H9 (cell line): ENCODE measurements around the gene ABCA1. TPM values are rescaled to one million over a fixed set of nuclear protein-coding genes. Genes with fewer than 3 reads are reported as not detected.

ENCODE experiments used
- DNase-seq: peaks from one replicate; pipeline ENCODE4 v3.0.0-alpha.2; 2017
- H2AFZ ChIP-seq: one replicate; pipeline ENCODE4 v1.6.1; 2013; ENCODE audit warnings: mild to moderate bottlenecking, low read length, control low read depth, moderate library complexity
- H2AK5ac ChIP-seq: 2 replicates; pipeline ENCODE4 v1.6.1; 2013; ENCODE audit warnings: low read length, control low read depth, mixed read lengths; ENCODE audit not compliant: insufficient read length
- H2BK120ac ChIP-seq: one replicate; pipeline ENCODE4 v1.6.1; 2013; ENCODE audit warnings: low read depth, mild to moderate bottlenecking, low read length, control low read depth, inconsistent platforms; ENCODE audit not compliant: poor library complexity, severe bottlenecking
- H2BK12ac ChIP-seq: 2 replicates; pipeline ENCODE4 v1.6.1; 2013; ENCODE audit warnings: low read length, control low read depth, mixed read lengths, low read depth; ENCODE audit not compliant: insufficient read length
- H2BK15ac ChIP-seq: 2 replicates; pipeline ENCODE4 v1.6.1; 2013; ENCODE audit warnings: low read depth, low read length, control low read depth
- H2BK20ac ChIP-seq: one replicate; pipeline ENCODE4 v1.6.1; 2013; ENCODE audit warnings: low read depth, mild to moderate bottlenecking, low read length, control low read depth, inconsistent platforms; ENCODE audit not compliant: poor library complexity, severe bottlenecking
- H2BK5ac ChIP-seq: 2 replicates; pipeline ENCODE4 v1.6.1; 2013; ENCODE audit warnings: low read length, control low read depth, mixed read lengths; ENCODE audit not compliant: insufficient read length
- H3K14ac ChIP-seq: 2 replicates; pipeline ENCODE4 v1.6.1; 2013; ENCODE audit warnings: low read length, control low read depth; ENCODE audit not compliant: insufficient read depth
- H3K18ac ChIP-seq: 2 replicates; pipeline ENCODE4 v1.6.1; 2013; ENCODE audit warnings: low read depth, mild to moderate bottlenecking, mixed read lengths, low read length, control low read depth; ENCODE audit not compliant: insufficient read length
- H3K23ac ChIP-seq: 2 replicates; pipeline ENCODE4 v1.6.1; 2013; ENCODE audit warnings: low read length, control low read depth, mixed read lengths, low read depth; ENCODE audit not compliant: insufficient read length
- H3K23me2 ChIP-seq: 2 replicates; pipeline ENCODE4 v1.6.1; 2013; ENCODE audit warnings: low read depth, mild to moderate bottlenecking, mixed read lengths, low read length, control low read depth; ENCODE audit not compliant: insufficient read length, poor library complexity, severe bottlenecking
- H3K27ac ChIP-seq: 2 replicates; pipeline ENCODE4 v1.5.1; 2013; ENCODE audit warnings: low read length, control low read depth, mixed read lengths, low read depth; ENCODE audit not compliant: insufficient read length
- H3K27me3 ChIP-seq: 2 replicates; pipeline ENCODE4 v1.6.1; 2013; ENCODE audit warnings: low read length, control low read depth, inconsistent platforms; ENCODE audit not compliant: insufficient read depth
- H3K4ac ChIP-seq: 2 replicates; pipeline ENCODE4 v1.6.1; 2013; ENCODE audit warnings: low read depth, mild to moderate bottlenecking, control low read depth, inconsistent platforms, low read length, moderate library complexity
- H3K4me1 ChIP-seq: 2 replicates; pipeline ENCODE4 v1.6.1; 2013; ENCODE audit warnings: low read length, control low read depth, inconsistent platforms; ENCODE audit not compliant: insufficient read depth
- H3K4me2 ChIP-seq: 2 replicates; pipeline ENCODE4 v1.6.1; 2013; ENCODE audit warnings: low read length, control low read depth, mixed read lengths; ENCODE audit not compliant: insufficient read length, insufficient read depth
- H3K56ac ChIP-seq: 2 replicates; pipeline ENCODE4 v1.6.1; 2013; ENCODE audit warnings: low read depth, mild to moderate bottlenecking, mixed read lengths, low read length, control low read depth; ENCODE audit not compliant: insufficient read length
- H3K79me1 ChIP-seq: 2 replicates; pipeline ENCODE4 v1.6.1; 2013; ENCODE audit warnings: low read depth, mild to moderate bottlenecking, moderate library complexity, low read length, control low read depth, inconsistent platforms; ENCODE audit not compliant: insufficient read depth, poor library complexity, severe bottlenecking
- H3K79me2 ChIP-seq: 2 replicates; pipeline ENCODE4 v1.6.1; 2013; ENCODE audit warnings: low read length, control low read depth, inconsistent platforms; ENCODE audit not compliant: insufficient read depth
- H3K9ac ChIP-seq: 2 replicates; pipeline ENCODE4 v1.6.1; 2013; ENCODE audit warnings: low read length, control low read depth, mixed read lengths; ENCODE audit not compliant: insufficient read length; ENCODE audit errors: extremely low read depth
- H3K9me3 ChIP-seq: one replicate; pipeline ENCODE4 v1.6.1; 2013; ENCODE audit warnings: low read depth, low read length, inconsistent platforms; ENCODE audit not compliant: control insufficient read depth
- H3T11ph ChIP-seq: one replicate; pipeline ENCODE4 v1.6.1; 2013; ENCODE audit warnings: mild to moderate bottlenecking, low read length, control low read depth, inconsistent platforms
- H4K20me1 ChIP-seq: one replicate; pipeline ENCODE4 v1.6.1; 2013; ENCODE audit not compliant: control insufficient read depth, insufficient read length, insufficient read depth
- H4K5ac ChIP-seq: 2 replicates; pipeline ENCODE4 v1.6.1; 2013; ENCODE audit warnings: low read depth, mild to moderate bottlenecking, mixed read lengths, low read length, control low read depth; ENCODE audit not compliant: insufficient read length
- H4K8ac ChIP-seq: replicated peaks from 2 replicates; pipeline ENCODE4 v1.6.1; 2013; ENCODE audit warnings: low read length, control low read depth, mixed read lengths, low read depth; ENCODE audit not compliant: insufficient read length
- H4K91ac ChIP-seq: 2 replicates; pipeline ENCODE4 v1.6.1; 2013; ENCODE audit warnings: low read depth, mild to moderate bottlenecking, moderate library complexity, mixed read lengths, low read length, control low read depth; ENCODE audit not compliant: insufficient read length
- H3K27ac Mint-ChIP-seq, 3 experiments: 2 replicates in 2 of 3; 3 replicates in 1 of 3; pipeline ENCODE4 v1.8.0; 2020 to 2021; ENCODE audit warnings: mixed read lengths in 3 of 3, mild to moderate bottlenecking in 1 of 3, moderate library complexity in 1 of 3
- H3K27me3 Mint-ChIP-seq: 2 replicates; pipeline ENCODE4 v1.8.0; 2021; ENCODE audit warnings: low read depth, mild to moderate bottlenecking, moderate library complexity, mixed read lengths
- H3K36me3 Mint-ChIP-seq, 3 experiments: 2 replicates in 2 of 3; 3 replicates in 1 of 3; pipeline ENCODE4 v1.8.0; 2020 to 2021; ENCODE audit warnings: low read depth in 3 of 3, mixed read lengths in 3 of 3; ENCODE audit not compliant: insufficient read depth in 1 of 3
- H3K4me1 Mint-ChIP-seq, 2 experiments: 2 replicates each; pipeline ENCODE4 v1.8.0; 2020; ENCODE audit warnings: mixed read lengths in 2 of 2
- H3K4me3 Mint-ChIP-seq, 2 experiments: 2 replicates in 1 of 2; 3 replicates in 1 of 2; pipeline ENCODE4 v1.8.0; 2020 to 2021; ENCODE audit warnings: mild to moderate bottlenecking in 2 of 2, mixed read lengths in 2 of 2, moderate library complexity in 1 of 2
- H3K9me3 Mint-ChIP-seq, 2 experiments: 2 replicates in 1 of 2; 3 replicates in 1 of 2; pipeline ENCODE4 v1.8.0; 2020; ENCODE audit warnings: mild to moderate bottlenecking in 2 of 2, mixed read lengths in 2 of 2, moderate library complexity in 1 of 2
- WGBS: extraction: QIAGEN DNeasy Blood & Tissue Kit; methylation state at CpG from one replicate; pipeline ENCODE4 v1.1.7; 2013; ENCODE audit warnings: missing lambda C conversion rate, low lambda C conversion rate, mixed read lengths; ENCODE audit not compliant: insufficient read length; ENCODE audit errors: extremely low coverage; 5-methylcytosine and 5-hydroxymethylcytosine counted together
- total RNA-seq: library from RNA; stranded (reverse); gene quantifications from 2 replicates; pipeline ENCODE4 v1.2.1, GENCODE V29; 2021
- TF ChIP-seq, protein P1 (sequence below): fragments of 200-600 bp; sonication (generic); conservative IDR thresholded peaks from 3 replicates; pipeline ENCODE4 v1.8.0; 2021; ENCODE audit warnings: antibody characterized with exemption, mild to moderate bottlenecking

The ABCA1 gene
- total RNA-seq, 1 experiment from 2014 or later: 16.6 TPM

DNA sequence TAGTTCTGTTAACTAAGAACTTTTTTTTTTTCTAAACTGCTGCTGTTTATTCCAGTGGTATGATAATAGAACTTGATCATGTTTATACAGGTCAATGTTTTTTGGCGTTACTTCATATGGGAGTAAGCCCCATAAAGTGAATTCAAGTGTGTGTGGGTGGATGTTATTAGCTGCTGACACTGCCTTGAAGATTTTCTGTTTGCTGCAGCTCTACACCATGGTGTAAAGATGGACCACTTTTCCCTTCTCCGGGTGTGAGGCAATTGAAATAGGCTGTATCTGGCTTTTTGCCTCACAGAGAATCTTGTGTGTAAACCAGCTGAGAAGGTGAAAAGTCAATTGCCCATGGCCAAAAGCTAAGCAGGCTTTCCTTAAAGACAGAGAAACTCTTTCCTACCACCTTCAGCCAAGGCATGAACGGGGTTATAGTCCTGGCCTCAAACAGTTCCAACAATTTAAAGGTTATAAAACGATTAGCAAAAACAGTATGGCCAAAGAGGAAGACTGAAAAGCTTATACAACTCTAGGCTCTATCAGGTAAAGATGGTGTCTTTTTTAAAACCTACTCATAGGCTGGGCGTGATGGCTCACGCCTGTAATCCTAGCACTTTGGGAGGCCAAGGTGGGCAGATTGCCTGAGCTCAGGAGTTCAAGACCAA lies 33.9 kb upstream of the ABCA1 start:
- H3K56ac ChIP-seq: no peak overlapping the region
- Mint-ChIP-seq H3K9me3 (peaks cover 0 to 2% of the 10 kb centered on the region in 2 experiments; a peak in 1 of 5 replicates), H3K4me1 (peaks cover 30 to 35% of the 10 kb centered on the region in 2 experiments), H3K36me3 (no peaks in the 10 kb centered on the region), H3K27ac (peak overlapping the region; percentile 92 to 99 (median 95); a peak in 6 of 7 replicates), H3K27me3 (no peaks in the 10 kb centered on the region), H3K4me3 (no peak overlapping the region)
- DNase-seq: no peak
- H3K79me1 ChIP-seq: no peaks in the 10 kb centered on the region
- H3K9me3 ChIP-seq: no peaks in the 10 kb centered on the region
- peak overlapping the region; percentile 78; the same call in 1 of the 2 replicates for H3K14ac ChIP-seq
- peak overlapping the region; percentile 79 for H3T11ph ChIP-seq
- no peaks in the 10 kb centered on the region for H3K27me3 ChIP-seq
- no peak overlapping the region for H3K4me2 ChIP-seq
- H4K91ac ChIP-seq: no peak overlapping the region
- no peaks in the 10 kb centered on the region for H4K20me1 ChIP-seq
- no peak overlapping the region for H3K27ac ChIP-seq
- peak overlapping the region; percentile 33 for H2AFZ ChIP-seq
- H3K4me1 ChIP-seq: no peaks in the 10 kb centered on the region; the same call in 1 of the 2 replicates
- no peaks in the 10 kb centered on the region for H3K79me2 ChIP-seq
- WGBS: no CpG with 5 or more reads among the region's 6 CpGs
- H4K8ac ChIP-seq: no peak overlapping the region
- TF ChIP-seq, protein P1, sequence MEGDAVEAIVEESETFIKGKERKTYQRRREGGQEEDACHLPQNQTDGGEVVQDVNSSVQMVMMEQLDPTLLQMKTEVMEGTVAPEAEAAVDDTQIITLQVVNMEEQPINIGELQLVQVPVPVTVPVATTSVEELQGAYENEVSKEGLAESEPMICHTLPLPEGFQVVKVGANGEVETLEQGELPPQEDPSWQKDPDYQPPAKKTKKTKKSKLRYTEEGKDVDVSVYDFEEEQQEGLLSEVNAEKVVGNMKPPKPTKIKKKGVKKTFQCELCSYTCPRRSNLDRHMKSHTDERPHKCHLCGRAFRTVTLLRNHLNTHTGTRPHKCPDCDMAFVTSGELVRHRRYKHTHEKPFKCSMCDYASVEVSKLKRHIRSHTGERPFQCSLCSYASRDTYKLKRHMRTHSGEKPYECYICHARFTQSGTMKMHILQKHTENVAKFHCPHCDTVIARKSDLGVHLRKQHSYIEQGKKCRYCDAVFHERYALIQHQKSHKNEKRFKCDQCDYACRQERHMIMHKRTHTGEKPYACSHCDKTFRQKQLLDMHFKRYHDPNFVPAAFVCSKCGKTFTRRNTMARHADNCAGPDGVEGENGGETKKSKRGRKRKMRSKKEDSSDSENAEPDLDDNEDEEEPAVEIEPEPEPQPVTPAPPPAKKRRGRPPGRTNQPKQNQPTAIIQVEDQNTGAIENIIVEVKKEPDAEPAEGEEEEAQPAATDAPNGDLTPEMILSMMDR: no peak
- H3K4ac ChIP-seq: peak overlapping the region; percentile 70; the same call in 1 of the 2 replicates
- no peak overlapping the region for H3K9ac ChIP-seq
- peak overlapping the region; percentile 22 for H2BK12ac ChIP-seq
- H3K23me2 ChIP-seq: no peaks in the 10 kb centered on the region
- peak overlapping the region; percentile 75 for H3K18ac ChIP-seq
- no peak overlapping the region for H3K23ac ChIP-seq
- H2BK15ac ChIP-seq: peak overlapping the region; percentile 81; the same call in 1 of the 2 replicates
- H2BK20ac ChIP-seq: peak overlapping the region; percentile 76
- H2BK120ac ChIP-seq: peak overlapping the region; percentile 55
- H2AK5ac ChIP-seq: no peak overlapping the region
- no peak overlapping the region for H4K5ac ChIP-seq
- no peak overlapping the region for H2BK5ac ChIP-seq
